Middle frontal gyrus (tissue), 1 donor: ENCODE measurements around the gene SEC14L3.

Source experiments
- DNase-seq: peaks from one replicate; pipeline ENCODE4 v3.0.0-alpha.2; 2015; ENCODE audit warnings: low spot score; ENCODE audit errors: extremely low spot score

The SEC14L3 gene

DNA sequence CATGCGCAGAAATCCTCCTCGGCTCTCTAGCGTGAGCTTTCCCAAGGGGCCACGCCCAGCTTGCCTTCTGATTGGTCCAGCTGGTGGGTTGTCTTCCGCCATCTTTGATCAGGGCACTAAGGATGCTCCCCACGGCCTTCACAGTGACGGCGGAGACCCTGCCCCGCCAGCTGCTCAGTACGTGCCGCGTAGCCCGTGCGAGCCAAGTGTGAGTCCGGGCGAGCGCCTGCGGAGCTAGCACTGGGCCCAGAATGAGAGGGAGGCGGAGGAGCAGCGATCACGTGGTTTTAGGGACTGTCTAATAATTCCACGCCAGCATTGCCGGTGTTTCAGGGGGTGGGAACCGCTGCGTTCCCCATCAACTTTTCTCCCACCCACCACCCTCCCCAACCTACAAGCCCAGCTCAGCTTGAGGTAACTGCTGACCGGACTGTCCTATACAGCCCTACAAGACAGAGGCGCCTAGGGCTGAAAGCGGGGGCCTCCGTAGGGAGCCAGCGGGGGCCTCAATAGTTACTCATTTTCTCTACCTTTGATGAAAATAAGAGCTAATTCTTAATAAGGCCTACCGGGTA, 47.8 kb downstream of the SEC14L3 start:
- peak; percentile 99 for DNase-seq

DNA sequence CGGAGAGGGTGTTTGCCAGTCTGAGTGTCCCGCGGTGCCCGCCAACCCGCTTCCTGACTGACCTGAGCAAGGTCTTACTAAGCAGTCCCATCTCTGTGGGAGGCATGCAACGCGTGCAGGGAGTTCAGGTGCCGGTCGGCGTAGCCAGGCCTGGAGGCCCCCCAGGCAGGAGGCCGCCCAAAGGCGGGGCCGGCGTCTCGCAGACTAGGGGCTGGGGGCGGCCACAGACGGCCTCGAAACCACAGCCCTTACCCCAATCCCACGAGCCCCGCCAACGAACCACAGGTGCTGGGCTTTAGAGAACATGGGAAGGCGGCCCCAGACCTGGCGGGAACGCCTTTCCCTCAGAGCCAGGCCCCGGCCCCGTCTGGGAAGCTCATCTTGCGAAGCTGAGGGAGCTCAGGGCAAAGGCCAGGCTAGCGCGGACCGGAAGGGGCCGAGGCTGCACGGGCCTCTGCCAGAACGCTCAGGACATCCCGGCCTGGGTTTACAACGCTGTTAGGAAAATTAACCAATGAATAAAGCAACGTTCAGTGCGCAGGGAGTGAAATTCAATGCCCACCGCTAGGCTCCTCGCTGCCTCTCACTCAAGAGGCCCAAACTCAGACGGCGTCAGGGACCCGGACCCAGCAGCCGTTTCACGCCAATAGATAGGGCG, 48.4 kb downstream of the SEC14L3 start:
- no peak for DNase-seq

DNA sequence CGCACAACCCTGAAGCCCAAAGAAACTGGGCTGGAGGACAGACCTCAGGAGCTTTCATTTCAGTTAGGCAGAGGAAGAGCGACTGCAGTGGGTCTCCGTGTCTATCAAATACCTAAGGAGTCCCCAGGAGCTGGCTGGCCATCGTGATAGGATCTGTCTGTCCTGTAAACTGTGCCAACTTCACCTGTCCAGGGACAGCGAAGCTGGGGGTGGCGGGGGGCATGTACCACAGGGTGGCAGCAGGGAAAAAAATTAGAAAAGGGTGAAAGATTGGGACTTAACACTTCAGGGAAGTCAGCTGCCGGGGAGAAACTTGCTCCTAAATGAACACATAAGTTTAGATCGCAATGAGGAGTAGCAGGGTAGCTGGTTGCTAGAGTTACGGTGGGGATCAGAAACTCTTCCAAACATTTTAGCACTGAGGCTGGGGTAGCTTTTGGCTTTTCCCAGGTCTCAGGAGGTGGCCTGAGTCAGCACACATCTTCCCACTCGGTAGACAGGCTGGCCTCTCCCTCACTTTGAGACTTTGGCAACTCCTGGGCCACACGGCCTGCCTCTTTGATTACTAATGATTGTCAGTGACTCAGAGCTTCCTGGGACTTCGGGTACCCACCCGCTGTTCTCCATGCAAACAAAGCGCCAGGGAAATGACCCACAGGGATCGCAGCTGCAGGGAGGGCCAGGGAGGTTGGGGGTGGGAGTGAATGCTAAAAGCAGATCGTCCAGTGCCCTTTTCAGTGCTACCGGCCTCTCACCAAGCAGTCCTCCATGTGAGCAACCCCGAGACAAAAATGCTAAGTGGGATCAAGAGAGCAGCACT, 49.1 kb downstream of the SEC14L3 start:
- DNase-seq: no peak

DNA sequence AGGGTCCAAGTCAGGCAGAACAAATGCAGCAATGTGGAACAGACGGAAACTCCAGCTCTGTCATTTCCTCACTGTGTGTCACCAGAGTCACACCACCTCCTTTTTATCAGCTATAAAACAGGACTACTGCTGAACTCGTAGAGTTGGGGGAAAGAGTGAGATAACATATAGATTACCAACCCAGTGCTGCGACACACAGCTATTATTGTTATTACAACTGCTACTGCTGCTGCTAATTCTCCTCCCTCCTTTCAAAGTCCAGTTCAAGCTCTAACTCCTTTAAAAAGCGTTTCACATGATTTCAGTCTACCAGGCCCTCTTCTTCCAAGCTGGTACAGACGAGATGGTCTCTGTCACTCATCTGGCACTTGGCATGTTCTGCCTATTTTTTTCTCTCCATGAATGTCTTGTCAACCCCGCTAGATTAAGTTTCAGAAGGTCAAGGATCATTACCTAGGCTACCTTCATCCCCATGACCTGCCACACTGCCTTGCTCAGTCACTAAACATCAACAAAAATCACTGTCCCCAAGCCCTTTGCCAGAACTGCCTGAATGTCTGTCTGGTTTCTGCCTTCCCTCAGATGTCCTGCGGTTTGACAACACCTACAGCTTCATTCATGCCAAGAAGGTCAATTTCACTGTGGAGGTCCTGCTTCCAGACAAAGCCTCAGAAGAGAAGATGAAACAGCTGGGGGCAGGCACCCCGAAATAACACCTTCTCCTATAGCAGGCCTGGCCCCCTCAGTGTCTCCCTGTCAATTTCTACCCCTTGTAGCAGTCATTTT, 49.9 kb downstream of the SEC14L3 start:
- no peak for DNase-seq

DNA sequence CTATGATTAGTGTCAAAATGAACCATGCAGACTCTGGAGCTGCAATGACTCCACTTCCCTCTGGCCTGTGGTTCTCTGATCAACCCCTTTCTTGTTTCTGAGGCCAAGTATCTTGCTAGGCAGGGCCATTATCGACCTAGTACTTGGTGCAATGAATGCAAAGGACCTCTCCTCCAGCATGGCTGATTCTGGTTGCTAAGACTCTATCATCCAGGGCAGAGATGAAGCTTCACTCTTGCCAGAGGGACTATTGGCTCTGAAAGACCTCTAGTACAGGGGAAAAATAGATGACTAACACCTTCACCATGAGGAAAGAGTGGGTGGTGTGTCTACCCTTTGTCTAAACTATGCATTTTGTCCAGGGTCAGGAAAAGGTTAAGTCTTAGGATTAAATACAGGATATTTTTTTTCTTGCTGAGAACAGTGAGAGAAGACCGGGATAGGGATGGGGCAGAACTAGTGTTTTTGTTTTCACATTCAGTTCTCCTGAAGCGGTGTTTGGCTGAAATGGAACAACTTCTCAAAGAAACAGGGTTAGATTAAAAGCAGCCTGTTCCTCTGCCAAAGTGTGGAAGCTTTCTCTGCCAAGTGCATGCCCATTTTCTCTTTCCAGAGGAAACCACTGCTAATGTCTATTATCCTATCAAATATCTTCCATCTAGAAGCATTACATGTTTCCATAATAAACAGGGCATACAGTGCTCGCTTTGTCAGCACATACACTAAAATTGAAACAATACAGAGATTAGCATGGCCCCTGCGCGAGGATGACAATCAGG, 51.3 kb downstream of the SEC14L3 start:
- no peak for DNase-seq

DNA sequence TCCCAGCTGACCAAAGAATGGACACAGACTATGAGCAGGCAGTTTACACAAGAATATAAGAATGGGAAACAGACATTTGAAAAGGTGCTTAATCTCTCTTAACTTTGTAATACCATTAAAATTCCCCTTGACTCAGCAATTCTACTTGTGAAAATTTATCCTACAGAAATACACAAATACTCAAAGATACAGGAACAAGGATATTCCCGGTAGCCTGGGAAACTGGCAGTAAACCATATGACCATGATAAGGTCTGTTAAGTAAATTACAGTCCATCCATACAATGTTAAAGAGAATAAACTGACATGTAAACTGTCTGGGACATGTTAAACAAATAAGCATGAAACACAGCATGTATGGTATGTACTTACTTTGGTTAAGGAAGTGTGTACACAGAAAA, 55.0 kb downstream of the SEC14L3 start:
- DNase-seq: no peak

DNA sequence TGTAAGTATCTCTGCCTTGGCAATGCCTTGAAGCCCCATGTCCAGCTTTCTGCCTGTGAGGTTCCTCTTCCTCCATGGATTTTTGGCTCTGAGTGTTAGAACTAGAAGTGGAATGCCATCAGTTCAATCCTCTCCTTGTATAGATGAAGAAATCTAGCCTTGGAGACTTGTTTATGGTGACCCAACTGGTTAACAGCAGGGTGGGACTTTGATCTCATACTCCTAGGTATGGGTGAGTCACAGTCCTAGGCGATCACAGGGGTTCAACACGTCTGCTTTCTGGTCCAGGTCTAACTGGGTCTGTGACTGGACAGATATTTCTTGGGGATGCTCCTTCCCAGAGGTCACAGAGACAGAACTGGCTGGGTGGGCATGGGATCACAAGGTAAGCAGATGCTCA, 55.4 kb downstream of the SEC14L3 start:
- DNase-seq: no peak

DNA sequence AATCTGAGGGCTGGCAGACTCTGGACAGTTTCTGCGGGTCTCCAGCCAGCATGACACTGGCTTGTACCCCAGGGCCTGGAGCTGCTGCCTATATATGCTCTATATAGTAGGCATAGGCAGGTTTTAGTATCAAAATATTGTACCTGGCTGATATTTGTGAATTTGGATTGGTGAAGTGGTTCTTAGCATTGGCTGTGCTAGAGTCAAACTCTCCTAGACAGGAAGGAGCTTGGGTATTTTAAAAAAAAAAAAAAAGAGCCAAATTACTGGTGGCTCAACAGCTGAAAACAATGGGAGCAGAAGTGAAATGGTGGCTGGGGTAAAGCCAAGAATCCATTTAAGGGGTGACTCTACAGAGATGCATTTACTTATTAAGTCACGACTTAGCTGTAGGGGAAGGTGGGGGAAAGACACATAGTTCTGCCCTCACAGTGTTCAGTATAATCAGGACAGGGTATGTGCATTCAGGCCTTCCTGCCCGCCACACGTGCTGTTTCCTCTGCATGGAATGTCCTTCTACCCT, 57.2 kb downstream of the SEC14L3 start:
- no peak for DNase-seq

DNA sequence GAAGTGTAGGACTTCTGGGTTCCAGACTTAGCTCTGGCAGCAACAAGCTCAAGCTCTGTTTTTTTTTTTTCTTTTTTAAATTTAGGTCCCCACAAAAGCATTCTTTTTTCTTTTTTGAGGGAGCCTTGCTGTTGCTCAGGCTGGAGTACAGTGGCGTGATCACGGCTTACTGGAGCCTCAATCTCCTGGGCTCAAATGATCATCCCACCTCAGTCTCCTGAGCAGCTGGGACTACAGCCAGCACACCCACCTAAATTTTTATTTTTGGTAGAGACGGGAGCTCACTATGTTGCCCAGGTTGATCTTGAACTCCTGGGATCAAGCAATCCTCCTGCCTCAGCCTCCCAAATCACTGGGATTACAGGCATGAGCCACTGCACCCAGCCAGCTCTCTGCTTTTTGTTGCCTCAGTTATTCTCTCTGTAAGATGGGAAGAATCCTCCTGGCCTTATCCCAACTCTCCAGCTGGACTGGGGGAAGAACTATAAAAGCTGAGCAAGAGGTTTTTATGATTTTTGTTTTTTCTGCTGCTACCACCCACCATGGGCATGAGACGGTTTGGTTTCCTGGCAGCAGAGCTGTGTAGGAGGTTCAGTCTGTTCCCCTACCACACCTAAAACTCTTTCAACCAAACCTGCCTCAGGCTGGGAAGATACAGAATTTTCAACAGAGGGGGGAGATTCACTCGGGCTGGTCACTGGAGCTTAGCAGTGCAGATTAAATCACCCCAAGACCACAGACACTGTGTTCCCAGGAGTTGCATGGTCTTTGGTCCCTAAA, 57.9 kb downstream of the SEC14L3 start:
- no peak for DNase-seq

DNA sequence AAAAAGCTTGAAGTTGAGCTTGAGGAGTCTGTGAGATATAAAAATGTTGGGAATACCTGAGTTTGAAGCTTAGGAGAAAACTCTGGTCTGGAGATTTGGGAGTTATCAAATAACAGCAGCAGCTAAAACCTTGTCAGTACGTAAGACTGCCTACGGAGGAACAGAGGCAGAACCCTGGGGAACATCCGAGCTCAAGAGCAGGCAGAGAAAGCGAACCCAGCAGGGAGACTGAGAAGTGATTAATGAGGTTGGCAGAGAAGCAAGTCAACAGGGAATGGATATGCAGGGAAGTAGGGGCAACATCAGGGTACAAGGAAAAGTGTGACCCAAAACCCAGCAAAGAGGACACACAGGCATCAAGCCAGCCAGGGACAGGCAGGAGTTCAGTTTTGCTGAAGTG, 58.8 kb downstream of the SEC14L3 start:
- DNase-seq: no peak

DNA sequence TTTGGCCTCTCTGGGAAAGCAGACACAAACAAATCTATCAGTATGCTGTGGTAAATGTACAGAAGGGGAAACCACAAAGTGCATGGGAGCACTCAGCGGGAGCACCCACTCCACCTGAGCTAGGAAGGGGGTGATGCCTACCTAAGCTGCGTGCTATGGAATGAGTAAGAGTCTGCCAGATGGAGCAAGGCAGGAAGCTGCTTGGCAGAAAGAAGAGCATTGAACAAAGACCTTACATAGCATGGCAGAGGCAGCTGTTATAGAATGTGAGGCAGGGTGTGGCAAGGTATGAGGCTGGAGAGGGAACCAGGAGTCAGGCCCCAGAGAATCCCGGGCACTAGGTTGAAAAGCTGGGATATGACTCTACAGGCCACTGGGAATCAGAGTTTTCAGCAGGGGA, 60.0 kb downstream of the SEC14L3 start:
- no peak for DNase-seq
